GM10266 (cell line): ENCODE measurements around the gene LMAN1L.

Experiments used
- DNase-seq: peaks from one replicate; pipeline ENCODE4 v3.0.0; 2012; ENCODE audit errors: extremely low spot score
- TF ChIP-seq, protein P1 (sequence below): IDR thresholded peaks from 2 replicates; pipeline ENCODE4 v1.5.1; 2012; ENCODE audit warnings: mild to moderate bottlenecking, low read depth; ENCODE audit not compliant: control insufficient read depth, insufficient read depth; ENCODE audit errors: missing control alignments

The LMAN1L gene

DNA sequence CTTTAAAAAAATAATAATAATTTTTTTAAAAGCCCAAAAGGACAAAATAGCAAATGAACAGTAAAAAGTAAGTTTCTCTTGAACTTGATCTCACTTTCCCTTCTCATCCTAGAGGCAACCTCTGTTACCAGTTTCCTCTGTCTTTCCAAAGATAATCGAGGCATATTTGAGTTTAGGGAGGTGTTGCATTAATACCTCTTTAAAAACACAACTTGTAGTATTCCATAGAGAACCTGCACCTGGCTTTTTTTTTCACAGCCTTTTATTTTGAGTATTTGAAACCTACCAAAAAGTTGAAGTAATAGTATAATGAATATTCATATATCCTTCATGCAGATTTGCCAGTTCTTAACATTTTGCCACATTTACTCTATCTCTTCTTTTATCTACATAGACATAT lies 21.6 kb upstream of the LMAN1L start:
- TF ChIP-seq, protein P1, sequence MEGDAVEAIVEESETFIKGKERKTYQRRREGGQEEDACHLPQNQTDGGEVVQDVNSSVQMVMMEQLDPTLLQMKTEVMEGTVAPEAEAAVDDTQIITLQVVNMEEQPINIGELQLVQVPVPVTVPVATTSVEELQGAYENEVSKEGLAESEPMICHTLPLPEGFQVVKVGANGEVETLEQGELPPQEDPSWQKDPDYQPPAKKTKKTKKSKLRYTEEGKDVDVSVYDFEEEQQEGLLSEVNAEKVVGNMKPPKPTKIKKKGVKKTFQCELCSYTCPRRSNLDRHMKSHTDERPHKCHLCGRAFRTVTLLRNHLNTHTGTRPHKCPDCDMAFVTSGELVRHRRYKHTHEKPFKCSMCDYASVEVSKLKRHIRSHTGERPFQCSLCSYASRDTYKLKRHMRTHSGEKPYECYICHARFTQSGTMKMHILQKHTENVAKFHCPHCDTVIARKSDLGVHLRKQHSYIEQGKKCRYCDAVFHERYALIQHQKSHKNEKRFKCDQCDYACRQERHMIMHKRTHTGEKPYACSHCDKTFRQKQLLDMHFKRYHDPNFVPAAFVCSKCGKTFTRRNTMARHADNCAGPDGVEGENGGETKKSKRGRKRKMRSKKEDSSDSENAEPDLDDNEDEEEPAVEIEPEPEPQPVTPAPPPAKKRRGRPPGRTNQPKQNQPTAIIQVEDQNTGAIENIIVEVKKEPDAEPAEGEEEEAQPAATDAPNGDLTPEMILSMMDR, result no peak
- no peak for DNase-seq

DNA sequence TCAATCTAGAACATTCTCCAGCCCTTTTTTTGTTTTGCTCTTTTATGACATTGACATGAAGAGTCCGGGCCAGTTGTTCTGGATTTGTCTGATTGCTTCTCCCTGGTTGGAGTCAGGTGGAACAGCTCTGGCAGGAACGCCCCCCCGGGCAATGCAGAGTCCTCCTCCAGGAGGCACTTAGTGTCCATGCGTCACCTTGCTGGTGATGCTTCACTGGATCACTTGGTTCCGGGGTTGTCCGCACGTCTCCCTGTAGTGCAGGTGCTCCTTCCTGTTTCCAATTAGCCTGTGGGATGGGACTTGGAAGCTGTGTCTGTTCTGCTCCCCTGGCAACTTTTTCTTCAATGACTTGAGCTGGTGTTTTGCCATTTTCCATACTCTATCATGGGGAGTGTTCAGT lies 21.0 kb upstream of the LMAN1L start:
- DNase-seq, result no peak
- TF ChIP-seq, protein P1, result no peak

DNA sequence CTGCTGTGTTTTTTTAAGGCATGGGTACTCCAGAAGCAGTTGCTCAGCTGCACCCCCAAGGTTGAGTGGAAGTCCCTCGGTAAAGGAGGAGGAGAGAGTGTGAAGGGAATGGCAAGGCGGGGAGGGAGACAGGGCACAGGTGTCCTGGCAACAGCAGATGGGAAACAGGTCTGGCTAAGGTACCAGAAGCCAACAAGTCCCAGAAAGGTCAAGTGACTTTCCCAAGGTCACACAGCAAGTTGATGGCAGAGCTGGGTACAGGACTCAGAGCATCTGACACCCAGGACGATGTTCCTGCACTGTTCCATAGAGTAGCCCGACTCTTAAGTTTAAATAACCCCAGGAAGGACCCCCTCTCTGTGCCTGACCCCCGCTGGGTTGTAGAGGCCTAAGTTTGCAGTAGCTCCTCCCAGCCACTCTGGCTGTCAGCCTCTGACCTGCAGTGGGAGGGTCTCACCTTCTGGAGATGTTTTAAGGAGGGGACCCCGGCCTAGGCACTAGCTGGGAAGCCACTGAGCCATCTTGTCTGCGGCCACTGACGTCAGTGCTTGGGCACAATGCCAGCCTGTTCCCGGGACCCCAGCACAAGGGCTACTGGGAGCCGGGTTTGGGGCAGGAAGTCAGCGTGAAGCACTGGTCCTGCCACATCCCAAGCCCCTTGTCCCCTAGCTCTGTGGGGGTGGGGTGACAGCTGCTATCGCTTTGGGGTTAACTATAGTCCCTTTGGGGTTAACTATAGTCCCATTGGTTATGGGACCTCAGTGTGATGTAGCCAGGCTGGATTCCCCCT lies 20.2 kb upstream of the LMAN1L start:
- DNase-seq, result no peak
- TF ChIP-seq, protein P1, result no peak

DNA sequence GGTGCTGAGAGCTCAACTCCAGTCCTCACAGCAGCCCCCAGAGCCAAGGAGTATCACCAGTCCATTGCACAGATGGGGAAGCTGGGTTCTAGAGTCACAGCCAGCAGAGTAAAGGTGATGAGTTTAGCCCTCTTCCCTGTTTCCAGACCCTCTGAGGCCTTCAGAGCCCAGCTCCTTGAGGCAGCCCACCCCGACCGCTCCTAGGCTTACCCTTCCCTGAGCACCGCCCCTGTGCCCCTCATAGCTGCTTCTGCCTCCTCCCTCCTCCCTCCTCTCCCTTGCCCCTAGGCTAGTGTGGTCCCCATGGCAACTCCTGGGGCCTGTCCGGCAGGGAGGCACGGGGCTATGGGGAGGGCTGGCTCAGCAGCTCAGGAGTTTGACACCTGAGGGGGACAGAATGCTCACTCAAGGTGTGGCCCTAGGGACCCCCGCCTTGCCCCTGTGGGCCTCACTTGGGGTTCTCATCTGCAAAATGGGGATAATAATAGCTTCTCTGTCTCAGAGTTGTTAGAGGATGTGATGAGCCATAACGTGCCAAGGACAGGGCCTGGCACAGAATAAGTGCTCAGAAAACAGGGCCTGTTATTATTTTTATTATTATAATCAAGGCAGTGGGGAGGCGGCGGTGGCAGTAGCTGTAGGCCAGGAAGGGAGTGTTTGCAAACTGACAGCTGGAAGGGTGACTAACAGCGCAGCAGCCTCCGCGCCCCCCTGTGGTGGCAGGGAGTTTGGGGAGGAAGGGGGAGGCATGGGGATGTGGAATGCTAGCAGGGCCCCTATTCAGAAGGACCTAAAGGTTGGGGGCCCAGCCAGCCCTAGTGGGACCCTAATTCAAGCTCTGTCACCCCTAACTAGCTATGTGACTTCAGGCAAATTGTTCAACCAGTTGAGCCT lies 19.3 kb upstream of the LMAN1L start:
- DNase-seq, result no peak
- TF ChIP-seq, protein P1, result peak; percentile 67

DNA sequence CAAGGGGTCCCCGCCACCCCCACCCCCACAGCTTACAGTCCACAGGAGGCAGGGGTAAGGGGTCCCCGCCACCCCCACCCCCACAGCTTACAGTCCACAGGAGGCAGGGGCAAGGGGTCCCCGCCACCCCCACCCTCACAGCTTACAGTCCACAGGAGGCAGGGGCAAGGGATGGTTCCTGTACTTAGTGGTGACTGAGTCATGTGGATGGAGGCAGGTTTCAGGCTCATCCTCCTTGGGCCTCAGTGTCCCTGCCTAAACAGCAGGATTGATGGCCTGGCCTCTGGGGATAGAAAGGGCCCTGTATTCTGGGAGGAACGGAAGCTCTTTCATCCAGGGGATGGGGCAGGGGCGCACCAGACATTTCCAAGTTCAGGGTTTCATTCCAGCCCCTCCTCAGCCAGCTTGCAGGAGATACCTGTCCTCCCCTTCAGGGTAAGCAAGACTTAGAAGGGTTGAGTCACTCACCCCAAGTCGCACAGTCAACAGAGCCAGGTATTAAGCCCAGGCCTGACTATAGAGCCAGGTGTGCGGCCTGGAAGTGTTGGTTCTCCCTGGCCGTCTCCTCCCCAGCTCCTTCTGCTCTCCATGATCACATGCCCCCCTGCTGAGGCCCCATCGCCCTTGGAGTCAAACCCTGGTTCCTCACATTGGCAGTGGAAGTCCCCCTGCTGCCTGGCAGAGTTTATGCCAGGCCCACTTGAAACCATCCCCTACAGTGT lies 18.2 kb upstream of the LMAN1L start:
- no peak for DNase-seq
- TF ChIP-seq, protein P1, result no peak

DNA sequence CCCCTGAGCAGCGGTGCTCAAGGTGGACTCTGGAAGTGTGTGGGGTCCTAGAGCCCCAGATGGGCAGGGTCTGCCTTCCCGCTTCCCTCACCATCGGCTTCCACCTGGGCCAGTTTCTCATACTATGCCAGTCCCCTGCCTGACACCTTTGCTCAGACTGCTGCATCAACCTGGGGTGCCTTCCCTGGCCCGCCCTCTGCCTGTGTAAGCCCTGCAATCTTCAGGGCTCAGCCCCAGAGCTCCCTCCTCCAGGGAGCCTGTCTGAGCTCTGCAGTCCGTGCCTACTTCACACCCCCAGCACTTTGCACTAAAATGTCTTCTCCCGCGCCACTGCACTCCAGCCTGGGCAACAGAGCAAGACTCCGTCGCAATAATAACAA lies 17.7 kb upstream of the LMAN1L start:
- no peak for DNase-seq
- TF ChIP-seq, protein P1, result no peak
